ENCODE results near the gene OR4E1. TPM values are rescaled to one million over a fixed set of nuclear protein-coding genes. Genes with fewer than 3 reads are reported as not detected.
"Not testable (repeated sequence)": the region's sequence is repeated elsewhere in the genome, so short reads cannot be mapped to it uniquely, and the experiment has no call there.

The OR4E1 gene
- total and polyA plus RNA-seq, 10 donors, result not detected

GRCh38 chr14:21702316-21702715 lies 28.7 kb upstream of the OR4E1 start:
- H3K36me3 ChIP-seq, result no peaks in the 10 kb centered on the region
- H3K27ac ChIP-seq, result no peak overlapping the region
- H3K4me1 ChIP-seq, result peaks cover 0 to 6% (median 0%) of the 10 kb centered on the region in 6 donors
- intact Hi-C loops (cut with DNase I; ENCODE audit: low total_unique reads), result no loop called here
- H3K9me3 ChIP-seq, result peaks cover 0 to 16% (median 3%) of the 10 kb centered on the region in 8 donors
- TF ChIP-seq POLR2AphosphoS5 (IDR thresholded peaks at IDR 0.05) (no peak), CTCF (IDR thresholded peaks at IDR 0.05 in 8 of 11, conservative IDR thresholded peaks at IDR 0.05 in 3 of 11) (no peak), POLR2A (IDR thresholded peaks at IDR 0.05) (no peak)
- DNase-seq, result no peak
- H3K4me3 ChIP-seq, result no peak overlapping the region
- H3K27me3 ChIP-seq (replicated peaks in 1 of 7), result peaks cover 0 to 23% (median 0%) of the 10 kb centered on the region in 7 donors
- WGBS, 5 donors, result 78 to 93% (median 81%) methylated on average over 2 of the region's 2 CpGs

- peaks cover 0 to 11% (median 3%) of the 10 kb centered on the region in 8 donors for H3K9me3 ChIP-seq
- H3K4me3 ChIP-seq, result no peak overlapping the region
- H3K27ac ChIP-seq, result no peak overlapping the region
- intact Hi-C loops (cut with DNase I; ENCODE audit: low total_unique reads), result no loop called here
- TF ChIP-seq CTCF (IDR thresholded peaks at IDR 0.05 in 8 of 11, conservative IDR thresholded peaks at IDR 0.05 in 3 of 11) (no peak), POLR2A (IDR thresholded peaks at IDR 0.05) (no peak), POLR2AphosphoS5 (IDR thresholded peaks at IDR 0.05) (no peak)
- peaks cover 0 to 11% (median 0%) of the 10 kb centered on the region in 7 donors for H3K27me3 ChIP-seq (replicated peaks in 1 of 7)
- no peak for DNase-seq
- WGBS, 5 donors, result 72 to 95% (median 79%) methylated on average over 2 of the region's 2 CpGs
- H3K36me3 ChIP-seq, result no peaks in the 10 kb centered on the region
- H3K4me1 ChIP-seq, result peaks cover 0 to 5% (median 0%) of the 10 kb centered on the region in 6 donors
Observed at GRCh38 chr14:21699551-21699950, 25.9 kb upstream of the OR4E1 start.

GRCh38 chr14:21698538-21698937 lies 24.9 kb upstream of the OR4E1 start:
- H3K4me3 ChIP-seq; DNase-seq; intact Hi-C loops (cut with DNase I; ENCODE audit: low total_unique reads); H3K27ac ChIP-seq; H3K36me3 ChIP-seq; H3K4me1 ChIP-seq: not testable (repeated sequence)
- peaks cover 0 to 11% (median 0%) of the 10 kb centered on the region in 7 donors for H3K27me3 ChIP-seq (replicated peaks in 1 of 7)
- peaks cover 0 to 11% (median 3%) of the 10 kb centered on the region in 8 donors for H3K9me3 ChIP-seq
- 51 to 84% (median 76%) methylated on average over 2 to 3 of the region's 3 CpGs for WGBS, 5 donors

- H3K27ac ChIP-seq; intact Hi-C loops (cut with DNase I; ENCODE audit: low total_unique reads); DNase-seq; H3K4me1 ChIP-seq; H3K4me3 ChIP-seq; H3K36me3 ChIP-seq: not testable (repeated sequence)
- WGBS, 5 donors, result 92 to 97% (median 96%) methylated on average over 10 to 33 of the region's 33 CpGs
- peaks cover 0 to 11% (median 3%) of the 10 kb centered on the region in 8 donors for H3K9me3 ChIP-seq
- H3K27me3 ChIP-seq (replicated peaks in 1 of 7), result peaks cover 0 to 11% (median 0%) of the 10 kb centered on the region in 7 donors
Observed at GRCh38 chr14:21697662-21698061, 24.0 kb upstream of the OR4E1 start.

- no peaks in the 10 kb centered on the region for H3K4me1 ChIP-seq
- DNase-seq, result no peak
- H3K27me3 ChIP-seq (replicated peaks in 1 of 7), result peaks cover 0 to 16% (median 0%) of the 10 kb centered on the region in 7 donors
- no peak overlapping the region for H3K27ac ChIP-seq
- H3K4me3 ChIP-seq, result no peak overlapping the region
- no peaks in the 10 kb centered on the region for H3K36me3 ChIP-seq
- intact Hi-C loops (cut with DNase I; ENCODE audit: low total_unique reads), result no loop called here
- no peak for TF ChIP-seq POLR2AphosphoS5 (IDR thresholded peaks at IDR 0.05)
- no peak for TF ChIP-seq CTCF (IDR thresholded peaks at IDR 0.05 in 8 of 11, conservative IDR thresholded peaks at IDR 0.05 in 3 of 11)
- TF ChIP-seq POLR2A (IDR thresholded peaks at IDR 0.05), result no peak
- peaks cover 0 to 11% (median 3%) of the 10 kb centered on the region in 8 donors for H3K9me3 ChIP-seq
Observed at GRCh38 chr14:21694425-21694824, 20.8 kb upstream of the OR4E1 start.

All from spleen (tissue), 11 donors.